Astrocyte (in vitro differentiated cells and primary cell): ENCODE measurements around the gene FMN1. TPM values are rescaled to one million over a fixed set of nuclear protein-coding genes. Genes with fewer than 3 reads are reported as not detected.
A peak's percentile ranks its signal among the peaks of the same experiment; 100 is the strongest.

Experiments
- DNase-seq: peaks from one replicate; pipeline ENCODE4 v3.0.0-alpha.2; 2010; ENCODE audit warnings: low read depth
- FAIRE-seq: peaks from 2 replicates; lab custom pipeline; 2011; peaks lifted over from hg19 to GRCh38; lab: Jason Lieb, UNC
- H2AFZ ChIP-seq: 2 replicates; pipeline ENCODE4 v1.6.0; 2012; ENCODE audit warnings: low read depth, low read length, inconsistent platforms
- H3K27ac ChIP-seq: 2 replicates; pipeline ENCODE4 v1.5.1; 2011; ENCODE audit warnings: low read depth, low read length, inconsistent platforms
- H3K27me3 ChIP-seq: 2 replicates; pipeline ENCODE4 v1.6.0; 2011; ENCODE audit warnings: low read length, inconsistent platforms; ENCODE audit not compliant: insufficient read depth
- H3K36me3 ChIP-seq: 2 replicates; pipeline ENCODE4 v1.5.1; 2011; ENCODE audit warnings: low read length, inconsistent platforms; ENCODE audit not compliant: insufficient read depth
- H3K4me1 ChIP-seq: 2 replicates; pipeline ENCODE4 v1.5.1; 2011; ENCODE audit warnings: low read length, inconsistent platforms; ENCODE audit not compliant: insufficient read depth
- H3K4me2 ChIP-seq: 2 replicates; pipeline ENCODE4 v1.6.0; 2012; ENCODE audit warnings: low read length, inconsistent platforms
- H3K4me3 ChIP-seq: 2 replicates; pipeline ENCODE4 v1.5.1; 2011; ENCODE audit warnings: low read depth, mild to moderate bottlenecking, low read length, inconsistent platforms; ENCODE audit not compliant: insufficient read depth
- H3K79me2 ChIP-seq: 2 replicates; pipeline ENCODE4 v1.6.0; 2012; ENCODE audit warnings: mild to moderate bottlenecking, low read length, inconsistent platforms; ENCODE audit not compliant: insufficient read depth
- H3K9ac ChIP-seq: 2 replicates; pipeline ENCODE4 v1.6.0; 2012; ENCODE audit warnings: mild to moderate bottlenecking, low read length, inconsistent platforms
- H3K9me3 ChIP-seq: 2 replicates; pipeline ENCODE4 v1.5.1; 2012; ENCODE audit warnings: low read depth, mild to moderate bottlenecking, low read length, inconsistent platforms; ENCODE audit not compliant: insufficient read depth
- H4K20me1 ChIP-seq: 2 replicates; pipeline ENCODE4 v1.6.0; 2012; ENCODE audit warnings: low read length, inconsistent platforms; ENCODE audit not compliant: insufficient read depth
- H3K27ac Mint-ChIP-seq: one replicate; pipeline ENCODE4 v1.8.0; 2021; ENCODE audit warnings: mild to moderate bottlenecking, mixed read lengths; ENCODE audit not compliant: unreplicated experiment
- H3K27me3 Mint-ChIP-seq: one replicate; pipeline ENCODE4 v1.8.0; 2021; ENCODE audit warnings: low read depth, mixed read lengths; ENCODE audit not compliant: unreplicated experiment
- H3K36me3 Mint-ChIP-seq: one replicate; pipeline ENCODE4 v1.8.0; 2021; ENCODE audit warnings: low read depth, mixed read lengths; ENCODE audit not compliant: unreplicated experiment
- H3K4me1 Mint-ChIP-seq: one replicate; pipeline ENCODE4 v1.8.0; 2021; ENCODE audit warnings: low read depth, mixed read lengths; ENCODE audit not compliant: unreplicated experiment
- H3K4me3 Mint-ChIP-seq: one replicate; pipeline ENCODE4 v1.8.0; 2021; ENCODE audit warnings: mild to moderate bottlenecking, moderate library complexity, mixed read lengths; ENCODE audit not compliant: unreplicated experiment
- H3K9me3 Mint-ChIP-seq: one replicate; pipeline ENCODE4 v1.8.0; 2021; ENCODE audit warnings: mild to moderate bottlenecking, mixed read lengths; ENCODE audit not compliant: unreplicated experiment
- EZH2 ChIP-seq: IDR thresholded peaks from 2 replicates; pipeline ENCODE4 v1.6.1; 2012; ENCODE audit warnings: mild to moderate bottlenecking, low read length, inconsistent platforms; ENCODE audit not compliant: insufficient read depth
- total RNA-seq: library from RNA; stranded (reverse); gene quantifications from 2 replicates; pipeline ENCODE4 v1.2.1, GENCODE V29; 2021
- TF ChIP-seq, protein P1 (sequence below): IDR thresholded peaks from 2 replicates; pipeline ENCODE4 v1.5.1; 2011; ENCODE audit warnings: low read depth, mild to moderate bottlenecking, inconsistent platforms, low read length, moderate library complexity; ENCODE audit not compliant: insufficient read depth

FMN1 gene
- total RNA-seq, 1 donor from 2014 or later = 5.3 TPM

DNA sequence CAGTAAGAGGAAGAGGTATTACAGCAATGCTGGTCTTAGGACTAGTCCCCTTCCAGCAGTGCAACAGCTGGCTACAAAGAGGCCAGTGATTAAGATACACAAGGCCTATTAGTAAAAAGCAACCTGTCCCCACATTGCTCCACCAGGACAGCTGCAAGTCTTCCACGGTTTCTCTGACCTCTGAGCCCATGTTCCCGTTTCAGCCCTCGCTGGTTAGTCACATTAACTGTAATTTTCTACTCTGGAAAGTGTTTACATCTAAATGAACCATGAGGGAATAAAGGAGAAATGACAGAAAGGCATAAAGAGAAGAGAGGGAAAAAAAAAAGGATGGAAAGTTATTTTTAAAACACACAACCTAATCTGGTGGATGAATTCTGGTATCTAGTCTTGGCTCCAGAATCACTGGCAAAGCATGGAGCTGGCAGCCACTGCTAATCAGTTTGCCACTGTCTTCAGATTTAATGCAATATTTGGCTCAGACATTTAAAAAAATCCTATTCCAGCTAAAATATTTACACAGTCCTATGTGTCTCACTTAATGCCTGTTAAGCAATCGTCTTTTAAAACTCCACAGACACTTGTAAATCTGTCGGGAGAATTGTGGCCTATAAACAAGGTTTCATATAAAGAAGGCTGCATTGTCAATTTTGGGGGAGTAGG, 321.8 kb downstream of the FMN1 start:
- peaks cover 3% of the 10 kb centered on the region for H3K36me3 Mint-ChIP-seq
- peak; percentile 71 for DNase-seq
- Histone ChIP-seq H3K4me2 (no peak overlapping the region), H3K27ac (peak overlapping the region; percentile 37), H2AFZ (no peak overlapping the region), H3K4me1 (peaks cover 27% of the 10 kb centered on the region), H3K79me2 (no peaks in the 10 kb centered on the region), H4K20me1 (no peaks in the 10 kb centered on the region), H3K9ac (no peak overlapping the region), H3K36me3 (no peaks in the 10 kb centered on the region), H3K9me3 (no peaks in the 10 kb centered on the region), H3K4me3 (no peak overlapping the region), H3K27me3 (no peaks in the 10 kb centered on the region)
- peaks cover 31% of the 10 kb centered on the region for H3K4me1 Mint-ChIP-seq
- peaks cover 3% of the 10 kb centered on the region for H3K9me3 Mint-ChIP-seq
- TF ChIP-seq EZH2 = no peak
- TF ChIP-seq, protein P1, sequence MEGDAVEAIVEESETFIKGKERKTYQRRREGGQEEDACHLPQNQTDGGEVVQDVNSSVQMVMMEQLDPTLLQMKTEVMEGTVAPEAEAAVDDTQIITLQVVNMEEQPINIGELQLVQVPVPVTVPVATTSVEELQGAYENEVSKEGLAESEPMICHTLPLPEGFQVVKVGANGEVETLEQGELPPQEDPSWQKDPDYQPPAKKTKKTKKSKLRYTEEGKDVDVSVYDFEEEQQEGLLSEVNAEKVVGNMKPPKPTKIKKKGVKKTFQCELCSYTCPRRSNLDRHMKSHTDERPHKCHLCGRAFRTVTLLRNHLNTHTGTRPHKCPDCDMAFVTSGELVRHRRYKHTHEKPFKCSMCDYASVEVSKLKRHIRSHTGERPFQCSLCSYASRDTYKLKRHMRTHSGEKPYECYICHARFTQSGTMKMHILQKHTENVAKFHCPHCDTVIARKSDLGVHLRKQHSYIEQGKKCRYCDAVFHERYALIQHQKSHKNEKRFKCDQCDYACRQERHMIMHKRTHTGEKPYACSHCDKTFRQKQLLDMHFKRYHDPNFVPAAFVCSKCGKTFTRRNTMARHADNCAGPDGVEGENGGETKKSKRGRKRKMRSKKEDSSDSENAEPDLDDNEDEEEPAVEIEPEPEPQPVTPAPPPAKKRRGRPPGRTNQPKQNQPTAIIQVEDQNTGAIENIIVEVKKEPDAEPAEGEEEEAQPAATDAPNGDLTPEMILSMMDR = no peak
- H3K4me3 Mint-ChIP-seq = no peak overlapping the region
- H3K27me3 Mint-ChIP-seq = no peaks in the 10 kb centered on the region
- FAIRE-seq = no peak
- no peak overlapping the region for H3K27ac Mint-ChIP-seq

DNA sequence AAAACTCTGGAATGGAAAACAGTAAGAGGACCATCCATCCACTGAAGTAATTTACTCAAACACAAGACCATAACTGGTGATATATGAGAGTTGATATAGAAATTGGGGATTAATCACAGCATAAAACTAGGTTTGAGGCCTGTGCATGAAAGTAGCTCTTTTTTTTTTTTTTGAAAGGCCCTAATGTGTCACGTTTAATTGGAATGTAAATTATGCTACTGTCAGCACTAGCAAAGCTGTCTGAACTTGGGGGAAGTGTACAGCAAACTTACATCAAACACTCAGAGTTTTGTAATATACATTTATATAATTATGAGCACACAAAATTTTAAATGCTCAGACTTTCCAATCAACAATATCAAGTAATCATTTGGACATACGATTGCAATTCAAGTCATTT, 322.6 kb downstream of the FMN1 start:
- H4K20me1 ChIP-seq = no peaks in the 10 kb centered on the region
- no peak overlapping the region for H2AFZ ChIP-seq
- Mint-ChIP-seq H3K27ac (no peak overlapping the region), H3K9me3 (peaks cover 4% of the 10 kb centered on the region), H3K4me1 (peaks cover 33% of the 10 kb centered on the region), H3K36me3 (peaks cover 3% of the 10 kb centered on the region), H3K27me3 (no peaks in the 10 kb centered on the region), H3K4me3 (no peak overlapping the region)
- TF ChIP-seq, protein P1 = no peak
- no peak for TF ChIP-seq EZH2
- no peak overlapping the region for H3K4me3 ChIP-seq
- no peak for DNase-seq
- H3K27me3 ChIP-seq = no peaks in the 10 kb centered on the region
- no peaks in the 10 kb centered on the region for H3K36me3 ChIP-seq
- H3K27ac ChIP-seq = peak overlapping the region; percentile 98
- peaks cover 28% of the 10 kb centered on the region for H3K4me1 ChIP-seq
- no peaks in the 10 kb centered on the region for H3K9me3 ChIP-seq
- H3K9ac ChIP-seq = no peak overlapping the region
- H3K4me2 ChIP-seq = no peak overlapping the region
- FAIRE-seq = peak; percentile 26
- no peaks in the 10 kb centered on the region for H3K79me2 ChIP-seq
